Esophagus muscularis mucosa (tissue), 4 donors: ENCODE results near the gene SAE1. TPM values are rescaled to one million over a fixed set of nuclear protein-coding genes. Genes with fewer than 3 reads are reported as not detected.

Source experiments
- DNase-seq: peaks from one replicate; pipeline ENCODE4 v3.0.0-alpha.2; 2017; ENCODE audit errors: extremely low spot score
- H3K27ac ChIP-seq, 4 donors: fragments of 200-600 bp; sonication (generic); replicated peaks in 1 of 4; 1 replicate in 3 of 4; 2 replicates in 1 of 4; pipeline ENCODE4 v1.5.1; 2016 to 2019; ENCODE audit warnings: mild to moderate bottlenecking in 1 of 4
- H3K27me3 ChIP-seq, 4 donors: fragments of 200-600 bp; sonication (generic); one replicate each; pipeline versions ENCODE4 v1.5.1 to v1.6.0; 2016 to 2019
- H3K36me3 ChIP-seq, 4 donors: fragments of 200-600 bp; sonication (generic); one replicate each; pipeline ENCODE4 v1.5.1; 2016 to 2019
- H3K4me1 ChIP-seq, 4 donors: fragments of 200-600 bp; sonication (generic); one replicate each; pipeline ENCODE4 v1.5.1; 2016 to 2019
- H3K4me3 ChIP-seq, 4 donors: fragments of 200-600 bp; sonication (generic); 1 replicate in 2 of 4; 2 replicates in 2 of 4; pipeline ENCODE4 v1.5.1; 2016 to 2019; ENCODE audit warnings: mild to moderate bottlenecking in 4 of 4, moderate library complexity in 1 of 4
- H3K9me3 ChIP-seq, 4 donors: fragments of 200-600 bp; sonication (generic); 1 replicate in 3 of 4; 2 replicates in 1 of 4; pipeline ENCODE4 v1.5.1; 2016 to 2019
- CTCF ChIP-seq, 3 experiments: fragments of 200-600 bp in 2 of 3; fragments of 450-650 bp in 1 of 3; sonication (generic) in 2 of 3; IDR thresholded peaks; one replicate each; pipeline ENCODE4 v1.5.1; 2017 to 2019; ENCODE audit warnings: antibody characterized with exemption in 3 of 3, mild to moderate bottlenecking in 2 of 3, moderate library complexity in 1 of 3
- EP300 ChIP-seq: sonication (generic); formaldehyde crosslinking; IDR thresholded peaks from one replicate; pipeline ENCODE4 v1.6.1; 2017; ENCODE audit warnings: antibody characterized with exemption
- POLR2A ChIP-seq: fragments of 450-650 bp; IDR thresholded peaks from one replicate; pipeline ENCODE4 v1.6.1; 2017; ENCODE audit warnings: antibody characterized with exemption, moderate library complexity, mild to moderate bottlenecking, low read depth
- POLR2AphosphoS5 ChIP-seq, 2 donors: sonication (generic); formaldehyde crosslinking; IDR thresholded peaks; one replicate each; pipeline ENCODE4 v1.6.1; 2017; ENCODE audit warnings: antibody characterized with exemption in 2 of 2
- WGBS: methylation state at CpG from one replicate; pipeline ENCODE4 v1.1.5; 2018; 5-methylcytosine and 5-hydroxymethylcytosine counted together
- intact Hi-C: fragments of 100-400 bp; cut with DNase I; formaldehyde crosslinking; loops from one replicate; pipeline ENCODE4 v1.15.1; 2023
- total RNA-seq, 4 donors: library from RNA; depleted of rRNA; stranded (reverse); fragments of >200 nt; gene quantifications; one replicate each; pipeline versions ENCODE4 v1.1.0 to v1.2.1, GENCODE V29; 2016

The SAE1 gene
- total RNA-seq, 4 donors from 2014 or later = 130 to 143 (median 136) TPM

- Histone ChIP-seq H3K9me3 (no peaks in the 10 kb centered on the region), H3K27me3 (no peaks in the 10 kb centered on the region), H3K36me3 (peaks cover 2 to 8% (median 6%) of the 10 kb centered on the region in 4 donors), H3K27ac (no peak overlapping the region), H3K4me1 (peaks cover 7 to 9% (median 8%) of the 10 kb centered on the region in 4 donors), H3K4me3 (no peak overlapping the region)
- 100% methylated on average over 5 of the region's 5 CpGs for WGBS
- intact Hi-C loops = no loop called here
- TF ChIP-seq EP300 (no peak), CTCF (IDR thresholded peaks at IDR 0.05) (no peak), POLR2AphosphoS5 (IDR thresholded peaks at IDR 0.05) (no peak)
- no peak for DNase-seq
Observed at GRCh38 chr19:47215581-47215980, 84.9 kb downstream of the SAE1 start.

GRCh38 chr19:47221080-47221841 lies 90.6 kb downstream of the SAE1 start:
- no peak for TF ChIP-seq CTCF (IDR thresholded peaks at IDR 0.05)
- no peak for TF ChIP-seq POLR2A
- TF ChIP-seq EP300 = no peak
- no peak for TF ChIP-seq POLR2AphosphoS5 (IDR thresholded peaks at IDR 0.05)
- H3K9me3 ChIP-seq = no peaks in the 10 kb centered on the region
- intact Hi-C loops = no loop called here
- no peak for DNase-seq
- 80% methylated on average over 12 of the region's 33 CpGs for WGBS
- H3K4me3 ChIP-seq = no peak overlapping the region
- peaks cover 0 to 3% (median 0%) of the 10 kb centered on the region in 4 donors for H3K27me3 ChIP-seq
- H3K36me3 ChIP-seq = peaks cover 17 to 34% (median 24%) of the 10 kb centered on the region in 4 donors
- H3K4me1 ChIP-seq = peaks cover 6 to 20% (median 14%) of the 10 kb centered on the region in 4 donors
- H3K27ac ChIP-seq = no peak overlapping the region

- intact Hi-C loops = no loop called here
Observed at GRCh38 chr19:47221890-47222289, 91.3 kb downstream of the SAE1 start.

GRCh38 chr19:47225746-47226425 lies 95.3 kb downstream of the SAE1 start:
- Histone ChIP-seq H3K36me3 (peaks cover 10 to 23% (median 17%) of the 10 kb centered on the region in 4 donors), H3K27ac (peak overlapping the region; percentile 97 to 100 (median 98)), H3K9me3 (no peaks in the 10 kb centered on the region), H3K4me3 (peak overlapping the region; percentile 67 to 99 (median 86)), H3K4me1 (peaks cover 26 to 66% (median 57%) of the 10 kb centered on the region in 4 donors), H3K27me3 (peaks cover 0 to 3% (median 0%) of the 10 kb centered on the region in 4 donors)
- 9% methylated on average over 14 of the region's 59 CpGs for WGBS
- DNase-seq = peak; percentile 96
- no peak for TF ChIP-seq EP300
- peak; percentile 99 for TF ChIP-seq POLR2A
- peak; percentile 96 to 100 for TF ChIP-seq POLR2AphosphoS5 (IDR thresholded peaks at IDR 0.05)
- TF ChIP-seq CTCF (IDR thresholded peaks at IDR 0.05) = peak; percentile 41 to 63 (median 49)
- intact Hi-C loops = no loop called here

More at GRCh38 chr19:47221890-47222289, 91.3 kb downstream of the SAE1 start:
- DNase-seq = no peak
- Histone ChIP-seq H3K36me3 (peaks cover 17 to 34% (median 24%) of the 10 kb centered on the region in 4 donors), H3K27ac (no peak overlapping the region), H3K4me3 (no peak overlapping the region), H3K9me3 (no peaks in the 10 kb centered on the region), H3K27me3 (peaks cover 0 to 3% (median 0%) of the 10 kb centered on the region in 4 donors), H3K4me1 (peaks cover 10 to 27% (median 20%) of the 10 kb centered on the region in 4 donors)
- WGBS = 89% methylated on average over 11 of the region's 11 CpGs
- TF ChIP-seq POLR2AphosphoS5 (IDR thresholded peaks at IDR 0.05) (no peak), POLR2A (no peak), EP300 (no peak), CTCF (IDR thresholded peaks at IDR 0.05) (no peak)
